Esophagus muscularis mucosa (tissue), 4 donors: ENCODE measurements around the gene PPP2R1B. TPM values are rescaled to one million over a fixed set of nuclear protein-coding genes. Genes with fewer than 3 reads are reported as not detected.
A peak's percentile ranks its signal among the peaks of the same experiment; 100 is the strongest.

Experiments
- DNase-seq: peaks from one replicate; pipeline ENCODE4 v3.0.0-alpha.2; 2017; ENCODE audit errors: extremely low spot score
- H3K27ac ChIP-seq, 4 donors: fragments of 200-600 bp; sonication (generic); replicated peaks in 1 of 4; 1 replicate in 3 of 4; 2 replicates in 1 of 4; pipeline ENCODE4 v1.5.1; 2016 to 2019; ENCODE audit warnings: mild to moderate bottlenecking in 1 of 4
- H3K27me3 ChIP-seq, 4 donors: fragments of 200-600 bp; sonication (generic); one replicate each; pipeline versions ENCODE4 v1.5.1 to v1.6.0; 2016 to 2019
- H3K36me3 ChIP-seq, 4 donors: fragments of 200-600 bp; sonication (generic); one replicate each; pipeline ENCODE4 v1.5.1; 2016 to 2019
- H3K4me1 ChIP-seq, 4 donors: fragments of 200-600 bp; sonication (generic); one replicate each; pipeline ENCODE4 v1.5.1; 2016 to 2019
- H3K4me3 ChIP-seq, 4 donors: fragments of 200-600 bp; sonication (generic); 1 replicate in 2 of 4; 2 replicates in 2 of 4; pipeline ENCODE4 v1.5.1; 2016 to 2019; ENCODE audit warnings: mild to moderate bottlenecking in 4 of 4, moderate library complexity in 1 of 4
- H3K9me3 ChIP-seq, 4 donors: fragments of 200-600 bp; sonication (generic); 1 replicate in 3 of 4; 2 replicates in 1 of 4; pipeline ENCODE4 v1.5.1; 2016 to 2019
- CTCF ChIP-seq, 3 experiments: fragments of 200-600 bp in 2 of 3; fragments of 450-650 bp in 1 of 3; sonication (generic) in 2 of 3; IDR thresholded peaks; one replicate each; pipeline ENCODE4 v1.5.1; 2017 to 2019; ENCODE audit warnings: antibody characterized with exemption in 3 of 3, mild to moderate bottlenecking in 2 of 3, moderate library complexity in 1 of 3
- EP300 ChIP-seq: sonication (generic); formaldehyde crosslinking; IDR thresholded peaks from one replicate; pipeline ENCODE4 v1.6.1; 2017; ENCODE audit warnings: antibody characterized with exemption
- POLR2A ChIP-seq: fragments of 450-650 bp; IDR thresholded peaks from one replicate; pipeline ENCODE4 v1.6.1; 2017; ENCODE audit warnings: antibody characterized with exemption, moderate library complexity, mild to moderate bottlenecking, low read depth
- POLR2AphosphoS5 ChIP-seq, 2 donors: sonication (generic); formaldehyde crosslinking; IDR thresholded peaks; one replicate each; pipeline ENCODE4 v1.6.1; 2017; ENCODE audit warnings: antibody characterized with exemption in 2 of 2
- WGBS: methylation state at CpG from one replicate; pipeline ENCODE4 v1.1.5; 2018; 5-methylcytosine and 5-hydroxymethylcytosine counted together
- intact Hi-C: fragments of 100-400 bp; cut with DNase I; formaldehyde crosslinking; loops from one replicate; pipeline ENCODE4 v1.15.1; 2023
- total RNA-seq, 4 donors: library from RNA; depleted of rRNA; stranded (reverse); fragments of >200 nt; gene quantifications; one replicate each; pipeline versions ENCODE4 v1.1.0 to v1.2.1, GENCODE V29; 2016

The PPP2R1B gene
- total RNA-seq, 4 donors from 2014 or later: 9.6 to 12.8 (median 10.5) TPM

DNA sequence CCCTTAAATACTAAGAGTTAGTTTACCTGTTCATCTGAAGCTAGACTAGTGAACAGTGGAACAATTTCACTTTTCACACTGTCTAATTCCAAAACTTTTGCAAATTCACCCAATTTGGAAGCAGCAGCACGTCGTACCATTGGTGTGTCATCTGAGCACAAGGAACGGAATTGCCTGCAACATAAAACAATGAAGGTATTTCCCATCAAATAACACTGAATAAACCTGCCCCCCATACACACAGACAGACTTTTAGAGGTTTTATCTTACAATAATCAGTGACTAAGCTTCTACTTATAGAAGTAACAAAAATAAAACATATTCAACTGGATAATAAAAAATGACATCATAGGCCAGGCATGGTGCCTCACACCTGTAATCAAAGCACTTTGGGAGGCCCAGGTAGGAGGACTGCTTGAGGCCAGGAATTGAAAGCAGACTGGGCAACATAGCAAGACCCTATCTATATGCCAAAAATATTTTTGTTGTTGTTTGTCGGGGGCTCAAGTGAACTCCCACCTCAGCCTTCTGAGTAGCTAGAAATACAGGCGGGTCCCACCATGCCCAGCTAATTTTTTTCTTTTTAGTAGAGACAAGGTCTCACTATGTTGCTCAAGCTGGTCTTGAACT, 6.3 kb downstream of the PPP2R1B start:
- TF ChIP-seq POLR2AphosphoS5 (IDR thresholded peaks at IDR 0.05) (no peak), CTCF (IDR thresholded peaks at IDR 0.05) (no peak), EP300 (no peak), POLR2A (no peak)
- 73% methylated on average over 5 of the region's 5 CpGs for WGBS
- intact Hi-C loops: no loop called here
- H3K4me3 ChIP-seq: no peak overlapping the region
- no peaks in the 10 kb centered on the region for H3K9me3 ChIP-seq
- H3K4me1 ChIP-seq: peaks cover 15 to 26% (median 24%) of the 10 kb centered on the region in 4 donors
- no peaks in the 10 kb centered on the region for H3K27me3 ChIP-seq
- DNase-seq: no peak
- peak overlapping the region in 2 of 4 donors; percentile 2 to 20 for H3K27ac ChIP-seq
- H3K36me3 ChIP-seq: peaks cover 36 to 98% (median 78%) of the 10 kb centered on the region in 4 donors

DNA sequence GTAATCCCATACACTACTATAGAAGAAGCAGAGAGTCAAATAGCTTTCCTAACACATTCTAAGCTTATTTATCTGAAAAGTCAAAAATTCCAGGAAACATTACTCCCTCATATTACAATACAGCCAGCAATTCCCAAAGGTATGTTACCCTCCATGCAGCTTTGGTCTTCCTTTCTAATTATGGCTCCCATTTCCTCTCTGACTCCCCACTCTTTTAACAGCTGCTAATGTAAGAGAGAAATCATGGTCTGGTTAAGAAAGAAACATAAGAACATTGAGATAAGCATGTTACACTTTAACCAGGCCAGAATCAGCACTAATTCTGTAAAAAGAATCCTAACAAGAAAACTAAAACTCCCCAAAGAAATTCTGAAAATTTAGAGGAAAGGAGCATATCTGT, 6.8 kb downstream of the PPP2R1B start:
- H3K27ac ChIP-seq: peak overlapping the region in 2 of 4 donors; percentile 13 to 20
- TF ChIP-seq EP300: no peak
- no peak for TF ChIP-seq CTCF (IDR thresholded peaks at IDR 0.05)
- no peak for TF ChIP-seq POLR2AphosphoS5 (IDR thresholded peaks at IDR 0.05)
- TF ChIP-seq POLR2A: no peak
- no peak overlapping the region for H3K4me3 ChIP-seq
- DNase-seq: no peak
- H3K4me1 ChIP-seq: peaks cover 11 to 21% (median 19%) of the 10 kb centered on the region in 4 donors
- intact Hi-C loops: no loop called here
- no peaks in the 10 kb centered on the region for H3K27me3 ChIP-seq
- no peaks in the 10 kb centered on the region for H3K9me3 ChIP-seq
- H3K36me3 ChIP-seq: peaks cover 41 to 100% (median 82%) of the 10 kb centered on the region in 4 donors

- H3K36me3 ChIP-seq: peaks cover 52 to 100% (median 88%) of the 10 kb centered on the region in 4 donors
- no peak for DNase-seq
- intact Hi-C loops: no loop called here
- no peak overlapping the region for H3K27ac ChIP-seq
- H3K4me3 ChIP-seq: no peak overlapping the region
- H3K4me1 ChIP-seq: peaks cover 0 to 11% (median 0%) of the 10 kb centered on the region in 4 donors
- WGBS: 93% methylated on average over 6 of the region's 6 CpGs
- no peaks in the 10 kb centered on the region for H3K27me3 ChIP-seq
- H3K9me3 ChIP-seq: no peaks in the 10 kb centered on the region
- no peak for TF ChIP-seq POLR2A
Observed at GRCh38 chr11:111756097-111756496, 10.1 kb downstream of the PPP2R1B start.

DNA sequence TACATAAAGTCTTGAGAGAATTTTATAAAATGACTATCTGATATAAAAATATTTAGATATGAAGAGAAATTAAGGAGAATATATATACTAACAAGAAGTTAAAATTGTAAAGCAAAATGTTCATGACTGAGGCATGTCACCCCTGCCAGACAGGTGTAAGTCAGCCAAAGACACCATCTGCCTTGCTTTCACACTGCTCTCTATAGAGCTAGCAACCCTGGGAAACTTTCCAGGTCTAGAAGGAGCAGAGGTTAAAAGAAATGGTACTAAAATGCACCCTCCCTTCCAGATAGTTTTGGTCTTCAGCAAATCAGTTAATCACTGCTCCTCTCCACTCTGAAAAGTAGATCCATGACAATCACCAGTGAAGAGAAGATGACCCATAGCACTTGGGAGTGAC, 16.5 kb downstream of the PPP2R1B start:
- H3K27ac ChIP-seq: no peak overlapping the region
- no peaks in the 10 kb centered on the region for H3K27me3 ChIP-seq
- H3K9me3 ChIP-seq: no peaks in the 10 kb centered on the region
- no peak overlapping the region for H3K4me3 ChIP-seq
- H3K36me3 ChIP-seq: peaks cover 20 to 96% (median 70%) of the 10 kb centered on the region in 4 donors
- no peak for DNase-seq
- TF ChIP-seq EP300 (no peak), CTCF (IDR thresholded peaks at IDR 0.05) (no peak), POLR2A (no peak), POLR2AphosphoS5 (IDR thresholded peaks at IDR 0.05) (no peak)
- intact Hi-C loops: no loop called here
- H3K4me1 ChIP-seq: peaks cover 11 to 28% (median 17%) of the 10 kb centered on the region in 4 donors

DNA sequence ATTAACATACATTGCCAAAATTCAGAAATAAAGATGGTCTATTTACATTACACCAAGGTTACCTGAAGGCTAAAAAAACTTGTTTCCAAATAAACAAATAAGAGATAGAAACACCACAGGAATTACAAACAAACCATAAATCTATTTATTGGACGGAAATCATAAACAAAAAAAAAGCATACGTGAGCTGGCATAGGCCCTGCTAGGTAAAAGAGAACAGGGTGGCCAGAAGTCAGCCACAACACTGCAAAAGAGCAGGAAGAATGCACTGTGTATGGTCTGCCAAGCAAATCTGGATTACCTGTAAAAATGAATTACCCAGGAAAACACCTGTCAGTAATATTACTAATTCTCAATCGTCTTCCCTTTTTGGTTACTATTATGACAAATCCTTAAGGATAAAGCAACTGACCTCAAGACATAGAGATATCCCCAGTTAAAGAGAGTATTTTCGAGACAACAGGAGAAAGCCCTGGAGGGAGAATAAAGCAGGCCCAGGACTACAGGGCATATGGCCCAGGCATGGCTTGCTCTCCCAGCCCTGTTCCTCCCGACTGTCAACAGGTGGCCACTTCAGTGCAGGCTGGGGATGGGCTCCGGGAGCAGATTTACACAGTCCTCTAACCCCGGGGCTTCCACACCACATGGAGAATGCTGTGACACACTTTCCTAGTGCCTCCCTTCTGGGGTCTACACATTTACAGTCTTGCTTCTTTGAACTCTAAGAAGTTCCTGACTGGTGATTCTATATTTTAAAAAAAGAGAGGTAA, 18.0 kb downstream of the PPP2R1B start:
- peaks cover 11 to 32% (median 21%) of the 10 kb centered on the region in 4 donors for H3K4me1 ChIP-seq
- intact Hi-C loops: no loop called here
- DNase-seq: no peak
- H3K27ac ChIP-seq: peak overlapping the region in 1 of 4 donors; percentile 26
- H3K27me3 ChIP-seq: no peaks in the 10 kb centered on the region
- peaks cover 10 to 96% (median 65%) of the 10 kb centered on the region in 4 donors for H3K36me3 ChIP-seq
- no peaks in the 10 kb centered on the region for H3K9me3 ChIP-seq
- no peak for TF ChIP-seq CTCF (IDR thresholded peaks at IDR 0.05)
- no peak overlapping the region for H3K4me3 ChIP-seq
- WGBS: 65% methylated on average over 7 of the region's 7 CpGs
